Stimulated activated CD4-positive, alpha-beta T cell treated with anti-CD3 and anti-CD28 coated beads, Interleukin-4, amount 100 ng/mL, for 1 hour (primary cell): ENCODE results near the gene PTPRG.

Experiments used
- DNase-seq: peaks from one replicate; pipeline ENCODE4 v3.0.0-alpha.2; 2020

PTPRG gene

GRCh38 chr3:61912158-61912557 is 350.8 kb downstream of the PTPRG start:
- no peak for DNase-seq

- no peak for DNase-seq
These were observed 352.3 kb downstream of the PTPRG start for GRCh38 chr3:61913701-61914100.

GRCh38 chr3:61914276-61914675 is 352.9 kb downstream of the PTPRG start:
- DNase-seq, result no peak

- no peak for DNase-seq
These were observed 353.9 kb downstream of the PTPRG start for GRCh38 chr3:61915296-61915695.

GRCh38 chr3:61919371-61919770 is 358.0 kb downstream of the PTPRG start:
- DNase-seq, result no peak

GRCh38 chr3:61922118-61922517 is 360.7 kb downstream of the PTPRG start:
- no peak for DNase-seq

- no peak for DNase-seq
These were observed 362.8 kb downstream of the PTPRG start for GRCh38 chr3:61924090-61924735.

GRCh38 chr3:61924991-61925390 is 363.6 kb downstream of the PTPRG start:
- no peak for DNase-seq

GRCh38 chr3:61925721-61926120 is 364.4 kb downstream of the PTPRG start:
- no peak for DNase-seq

- DNase-seq, result no peak
These were observed 365.6 kb downstream of the PTPRG start for GRCh38 chr3:61926923-61927322.

GRCh38 chr3:61927332-61927731 is 366.0 kb downstream of the PTPRG start:
- DNase-seq, result no peak

- no peak for DNase-seq
These were observed 366.7 kb downstream of the PTPRG start for GRCh38 chr3:61928039-61928438.

GRCh38 chr3:61928776-61929314 is 367.5 kb downstream of the PTPRG start:
- DNase-seq, result no peak

- DNase-seq, result no peak
These were observed 368.2 kb downstream of the PTPRG start for GRCh38 chr3:61929617-61930016.

GRCh38 chr3:61932499-61932898 is 371.1 kb downstream of the PTPRG start:
- DNase-seq, result no peak

GRCh38 chr3:61933798-61934504 is 372.6 kb downstream of the PTPRG start:
- DNase-seq, result no peak

GRCh38 chr3:61934505-61934871 is 373.1 kb downstream of the PTPRG start:
- DNase-seq, result no peak

- no peak for DNase-seq
These were observed 374.4 kb downstream of the PTPRG start for GRCh38 chr3:61935814-61936213.

- peak; percentile 2 for DNase-seq
These were observed 375.1 kb downstream of the PTPRG start for GRCh38 chr3:61936344-61936937.

GRCh38 chr3:61937477-61937876 is 376.1 kb downstream of the PTPRG start:
- DNase-seq, result no peak

- DNase-seq, result no peak
These were observed 377.6 kb downstream of the PTPRG start for GRCh38 chr3:61938878-61939549.

GRCh38 chr3:61940236-61940635 is 378.9 kb downstream of the PTPRG start:
- DNase-seq, result no peak

GRCh38 chr3:61943975-61944374 is 382.6 kb downstream of the PTPRG start:
- DNase-seq, result no peak

GRCh38 chr3:61944726-61945125 is 383.4 kb downstream of the PTPRG start:
- no peak for DNase-seq
